Endothelial cell of umbilical vein (primary cell): ENCODE results near the gene ZNF407. TPM values are rescaled to one million over a fixed set of nuclear protein-coding genes. Genes with fewer than 3 reads are reported as not detected.

Experiments used
- BruUV-seq: library from RNA; stranded (reverse); fragments of 400-500 nt; replicated peaks from 2 replicates; lab custom pipeline; 2021; lab: Mats Ljungman, UMichigan
- CTCF ChIA-PET: fragments of 300-600, 350-600 bp; sonication (Branson Sonifier 250); formaldehyde crosslinking; loops from one replicate; lab custom pipeline; 2021; ENCODE audit warnings: antibody characterized with exemption, inconsistent platforms; lab: Charles Lee
- POLR2A ChIA-PET: fragments of 300-600, 350-600 bp; sonication (Branson Sonifier 250); formaldehyde crosslinking; loops from one replicate; lab custom pipeline; 2021; ENCODE audit warnings: antibody characterized with exemption, inconsistent platforms; lab: Charles Lee
- DNase-seq: peaks from one replicate; pipeline ENCODE4 v3.0.0-alpha.2; 2011; ENCODE audit warnings: low read depth, low spot score
- FAIRE-seq: peaks from 2 replicates; lab custom pipeline; 2011; peaks lifted over from hg19 to GRCh38; lab: Jason Lieb, UNC
- H2AFZ ChIP-seq: 2 replicates; pipeline ENCODE4 v1.6.0; 2012; ENCODE audit warnings: low read depth, low read length, control low read depth, inconsistent platforms
- H3K27ac ChIP-seq: 2 replicates; pipeline ENCODE4 v1.5.1; 2011; ENCODE audit warnings: low read depth, mild to moderate bottlenecking, control low read depth, low read length, moderate library complexity; ENCODE audit not compliant: insufficient read depth
- H3K27me3 ChIP-seq, 2 experiments: 2 replicates each; pipeline versions ENCODE4 v1.6.0 to v1.6.1; 2011; ENCODE audit warnings: low read length in 2 of 2, mixed read lengths in 1 of 2; ENCODE audit not compliant: control insufficient read depth in 2 of 2, insufficient read depth in 2 of 2
- H3K36me3 ChIP-seq, 2 experiments: 2 replicates in 1 of 2; 3 replicates in 1 of 2; pipeline ENCODE4 v1.5.1; 2011; ENCODE audit warnings: low read length in 2 of 2, mild to moderate bottlenecking in 1 of 2, moderate library complexity in 1 of 2; ENCODE audit not compliant: control insufficient read depth in 2 of 2, insufficient read depth in 2 of 2; ENCODE audit errors: extremely low read depth in 1 of 2
- H3K4me1 ChIP-seq: 3 replicates; pipeline ENCODE4 v1.5.1; 2011; ENCODE audit warnings: mild to moderate bottlenecking, low read length; ENCODE audit not compliant: control insufficient read depth, insufficient read depth; ENCODE audit errors: extremely low read depth
- H3K4me2 ChIP-seq: 2 replicates; pipeline ENCODE4 v1.6.1; 2011; ENCODE audit warnings: low read length, control low read depth, mixed read lengths; ENCODE audit not compliant: insufficient read depth
- H3K4me3 ChIP-seq, 3 experiments: fragments of 200-600 bp in 1 of 3; sonication (generic), shearing (Covaris generic) in 1 of 3; replicated peaks in 1 of 3; 2 replicates each; pipeline ENCODE4 v1.5.1; 2011 to 2016; ENCODE audit warnings: control low read depth in 3 of 3, low read length in 3 of 3, mild to moderate bottlenecking in 2 of 3, inconsistent platforms in 1 of 3, low read depth in 1 of 3, moderate library complexity in 1 of 3; ENCODE audit not compliant: insufficient read depth in 1 of 3
- H3K79me2 ChIP-seq: 2 replicates; pipeline ENCODE4 v1.6.0; 2012; ENCODE audit warnings: low read length, inconsistent platforms; ENCODE audit not compliant: control insufficient read depth, insufficient read depth
- H3K9ac ChIP-seq: replicated peaks from 2 replicates; pipeline ENCODE3; 2011; ENCODE audit warnings: low read length, control low read depth; ENCODE audit not compliant: insufficient read depth; ENCODE audit errors: extremely low read depth
- H3K9me1 ChIP-seq: replicated peaks from 3 replicates; pipeline ENCODE4 v1.6.0; 2011; ENCODE audit warnings: mild to moderate bottlenecking, low read length; ENCODE audit not compliant: control insufficient read depth, insufficient read depth; ENCODE audit errors: extremely low read depth
- H3K9me3 ChIP-seq: replicated peaks from 2 replicates; pipeline ENCODE4 v1.5.1; 2012; ENCODE audit warnings: low read length, inconsistent platforms; ENCODE audit not compliant: control insufficient read depth, insufficient read depth
- H4K20me1 ChIP-seq: replicated peaks from 2 replicates; pipeline ENCODE3; 2011; ENCODE audit warnings: mild to moderate bottlenecking, low read length; ENCODE audit not compliant: control insufficient read depth, insufficient read depth; ENCODE audit errors: extremely low read depth
- CTCF ChIP-seq, 2 donors: IDR thresholded peaks; 1 replicate in 1 of 2; 2 replicates in 1 of 2; pipeline ENCODE4 v1.5.1; 2011; ENCODE audit warnings: low read length in 2 of 2, mild to moderate bottlenecking in 2 of 2, moderate library complexity in 2 of 2, control low read depth in 1 of 2, inconsistent platforms in 1 of 2, low read depth in 1 of 2; ENCODE audit not compliant: insufficient read depth in 1 of 2; ENCODE audit errors: extremely low read depth in 1 of 2
- EZH2 ChIP-seq: IDR thresholded peaks from 2 replicates; pipeline ENCODE4 v1.6.1; 2012; ENCODE audit warnings: borderline replicate concordance, low read depth, mild to moderate bottlenecking, moderate library complexity, low read length, inconsistent platforms; ENCODE audit not compliant: severe bottlenecking
- FOS ChIP-seq: IDR thresholded peaks from 2 replicates; pipeline ENCODE4 v1.6.1; 2011; ENCODE audit warnings: mild to moderate bottlenecking, low read length, moderate library complexity, borderline replicate concordance; ENCODE audit not compliant: insufficient read depth
- GATA2 ChIP-seq: IDR thresholded peaks from 2 replicates; pipeline ENCODE4 v1.7.0; 2011; ENCODE audit warnings: low read depth, mild to moderate bottlenecking, moderate library complexity, mixed read lengths, low read length; ENCODE audit not compliant: insufficient read length, insufficient read depth
- JUN ChIP-seq: IDR thresholded peaks from 2 replicates; pipeline ENCODE4 v1.6.1; 2011; ENCODE audit warnings: borderline replicate concordance, low read depth; ENCODE audit not compliant: insufficient read length, insufficient read depth
- MAX ChIP-seq: IDR thresholded peaks from 2 replicates; pipeline ENCODE4 v1.6.1; 2011; ENCODE audit not compliant: insufficient read depth, insufficient read length
- MYC ChIP-seq: IDR thresholded peaks from one replicate; pipeline ENCODE4 v1.6.1; 2011; ENCODE audit warnings: mild to moderate bottlenecking, low read depth, low read length
- POLR2A ChIP-seq: IDR thresholded peaks from 2 replicates; pipeline ENCODE4 v1.6.1; 2012; ENCODE audit warnings: low read depth, mild to moderate bottlenecking, control low read depth, low read length
- POLR2AphosphoS5 ChIP-seq: IDR thresholded peaks from 2 replicates; pipeline ENCODE4 v1.6.1; 2012; ENCODE audit warnings: low read depth, mild to moderate bottlenecking, control low read depth, low read length, moderate library complexity; ENCODE audit not compliant: insufficient read depth
- dilution Hi-C: fragments of 300-500 bp; cut with MboI; formaldehyde crosslinking; loops from one replicate; pipeline ENCODE4 v1.15.0; 2019; ENCODE audit warnings: low sequenced_read_pairs; ENCODE audit not compliant: extremely low pct_ligation_motif_present
- intact Hi-C: fragments of 100-400 bp; cut with micrococcal nuclease; formaldehyde crosslinking; loops from one replicate; pipeline ENCODE4 v1.10.0; 2022
- polyA plus RNA-seq, 4 experiments: library from polyadenylated mRNA; depleted of rRNA in 3 of 4; stranded (reverse) in 3 of 4; unstranded in 1 of 4; fragments of >200 nt; gene quantifications; 2 replicates each; pipeline versions ENCODE4 v1.2.1 to v1.2.3, GENCODE V29; 2011 to 2012; ENCODE audit warnings: missing spikeins in 1 of 4
- total RNA-seq: library from RNA; stranded (reverse); gene quantifications from 2 replicates; pipeline ENCODE4 v1.2.3, GENCODE V29; 2021

Gene ZNF407
- total and polyA plus RNA-seq, 2 donors (not counting 3 experiments of a cell fraction or from before 2014, with no cell fraction given) = 3.8 to 20.1 TPM

GRCh38 chr18:74977041-74977440 lies 379.4 kb downstream of the ZNF407 start:
- H3K9ac ChIP-seq = no peak overlapping the region
- no peaks in the 10 kb centered on the region for H3K27me3 ChIP-seq
- no peak overlapping the region for H3K4me3 ChIP-seq
- DNase-seq (no peak), FAIRE-seq (no peak)
- H3K9me1 ChIP-seq = no peaks in the 10 kb centered on the region
- intact Hi-C loops = no loop called here
- no peaks in the 10 kb centered on the region for H3K36me3 ChIP-seq
- TF ChIP-seq CTCF (IDR thresholded peaks at IDR 0.05; ENCODE audit: extremely low read depth in 1 of 2, insufficient read depth in 1 of 2, low read depth in 1 of 2, low read length in 2 of 2) = no peak
- TF ChIP-seq MAX = no peak
- no peak for TF ChIP-seq JUN
- no peak for TF ChIP-seq MYC
- TF ChIP-seq POLR2AphosphoS5 = no peak
- TF ChIP-seq EZH2 = no peak
- no peak for TF ChIP-seq FOS
- no peak for TF ChIP-seq POLR2A
- TF ChIP-seq GATA2 = no peak
- POLR2A ChIA-PET = no interaction called here
- H3K79me2 ChIP-seq = no peaks in the 10 kb centered on the region
- no peak overlapping the region for H3K4me2 ChIP-seq
- dilution Hi-C loops = no loop called here
- H4K20me1 ChIP-seq = no peaks in the 10 kb centered on the region
- H3K4me1 ChIP-seq = no peaks in the 10 kb centered on the region
- CTCF ChIA-PET = interaction anchor here (1.3 kb wide), 1 partner anchor 65 kb away, joined by 5 read pairs; no protein-coding TSS in a partner anchor
- no peak overlapping the region for H2AFZ ChIP-seq
- no peak overlapping the region for H3K27ac ChIP-seq
- H3K9me3 ChIP-seq = no peaks in the 10 kb centered on the region
- BruUV-seq = no TSS peak
